ENCODE results near the gene PECR.
"Not testable (repeated sequence)": the region's sequence is repeated elsewhere in the genome, so short reads cannot be mapped to it uniquely, and the experiment has no call there.

Gene PECR

DNA sequence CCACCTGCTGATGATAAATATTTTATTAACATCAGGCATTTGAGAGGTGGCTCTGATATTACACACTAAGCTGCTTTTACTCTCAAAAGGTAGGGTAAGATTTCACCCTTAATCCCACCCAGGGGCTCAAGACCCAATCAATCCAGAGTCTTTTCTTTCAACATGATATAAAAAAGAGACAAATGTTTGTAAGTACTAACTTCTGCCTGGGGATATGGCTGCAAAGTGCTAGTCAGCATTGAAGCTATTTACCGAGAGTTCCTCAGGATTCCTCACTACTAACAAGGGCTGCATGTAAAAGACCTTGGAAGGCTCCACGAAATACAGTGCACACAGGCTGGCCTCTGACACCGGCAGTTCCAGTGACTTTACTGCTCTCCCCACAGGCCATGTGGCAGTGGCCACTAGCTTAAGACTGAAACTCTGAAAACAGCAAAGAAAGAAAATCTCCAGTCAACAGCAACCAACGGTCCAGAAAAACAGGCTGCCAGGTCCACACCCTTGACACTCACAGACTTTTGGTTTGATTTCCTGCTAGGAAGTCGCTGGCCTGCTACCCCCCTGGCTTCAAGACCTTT is 79.4 kb downstream of the PECR start:
- DNase-seq (ENCODE audit: low read depth) = no peak

DNA sequence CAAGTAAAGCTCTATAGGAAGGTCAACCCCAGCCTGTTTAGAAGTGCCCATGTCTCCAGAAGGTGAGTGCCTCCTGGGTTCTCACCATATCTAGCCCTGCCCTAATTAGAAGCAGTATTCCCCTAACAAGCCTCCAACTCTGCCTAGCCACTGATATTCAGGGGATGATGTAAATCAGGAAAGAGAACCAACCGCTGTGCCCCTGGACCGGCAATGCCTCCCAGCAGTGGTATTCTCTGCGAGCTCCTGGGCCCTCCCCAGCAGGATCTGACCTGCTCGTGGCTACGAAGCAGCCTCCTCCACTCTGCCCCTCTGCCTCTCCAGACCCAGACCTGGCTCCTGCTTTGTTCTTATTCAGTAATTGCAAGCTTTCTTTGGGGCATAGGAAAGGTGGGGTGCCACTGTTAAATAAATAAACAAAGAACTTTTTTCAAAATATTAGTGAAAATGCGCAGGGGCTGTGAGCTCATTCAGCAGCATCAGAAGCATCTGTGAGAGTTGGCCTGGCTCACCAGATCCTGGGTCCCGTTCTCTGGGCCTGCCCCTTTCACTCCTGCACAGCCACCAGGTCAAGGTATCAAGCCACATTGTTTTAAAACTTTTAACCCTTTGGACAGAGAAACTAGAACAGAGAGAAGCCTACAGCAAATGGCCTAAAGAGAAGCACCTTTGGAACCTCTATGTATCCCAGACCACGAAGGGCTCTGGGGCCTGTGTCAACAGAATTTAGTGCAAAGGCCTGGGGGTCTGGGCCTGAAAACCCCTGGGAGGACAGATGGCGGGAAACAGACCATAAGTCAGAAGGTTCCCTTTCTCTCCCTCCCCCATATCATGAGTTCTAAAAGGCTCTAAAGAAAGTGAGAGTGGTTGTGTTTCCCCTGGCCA is 80.2 kb downstream of the PECR start:
- no peak for DNase-seq (ENCODE audit: low read depth)

DNA sequence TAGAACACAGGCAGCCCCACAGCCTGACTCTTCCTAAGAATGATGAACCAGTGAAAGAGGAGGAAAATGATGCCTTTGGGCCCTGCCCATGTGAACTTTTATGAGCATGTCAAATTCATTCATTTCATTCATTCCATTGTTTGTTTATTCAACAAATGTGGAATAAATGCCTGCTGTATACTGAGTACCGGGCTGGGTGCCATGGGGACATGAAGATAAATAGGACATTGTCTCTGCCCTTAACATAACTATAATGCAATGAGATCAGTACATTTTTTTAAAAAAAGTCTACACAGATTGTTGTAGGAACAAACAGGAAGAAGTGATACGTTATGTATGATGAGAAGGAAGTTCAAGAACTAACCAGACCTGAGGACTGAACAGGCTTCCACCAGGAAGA is 83.0 kb downstream of the PECR start:
- no peak for DNase-seq (ENCODE audit: low read depth)

DNA sequence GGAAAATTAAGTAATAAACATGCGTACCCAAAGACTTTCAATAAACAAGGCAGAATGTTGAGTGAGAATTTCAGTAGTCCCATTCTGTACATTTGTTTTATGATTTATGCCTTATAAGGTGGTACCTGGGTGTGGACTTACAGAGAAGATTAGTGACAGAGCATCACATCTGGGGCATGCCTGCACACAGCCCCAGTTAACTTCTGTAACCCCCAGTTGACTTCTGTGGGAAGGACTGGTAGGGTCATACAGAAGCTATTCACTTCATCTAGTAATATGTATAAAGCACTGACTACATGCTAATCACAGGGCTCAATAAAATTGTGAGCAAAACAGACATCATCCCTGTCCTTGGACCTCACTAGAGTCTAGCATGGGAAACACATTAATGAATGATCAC is 84.4 kb downstream of the PECR start:
- DNase-seq (ENCODE audit: low read depth) = no peak

DNA sequence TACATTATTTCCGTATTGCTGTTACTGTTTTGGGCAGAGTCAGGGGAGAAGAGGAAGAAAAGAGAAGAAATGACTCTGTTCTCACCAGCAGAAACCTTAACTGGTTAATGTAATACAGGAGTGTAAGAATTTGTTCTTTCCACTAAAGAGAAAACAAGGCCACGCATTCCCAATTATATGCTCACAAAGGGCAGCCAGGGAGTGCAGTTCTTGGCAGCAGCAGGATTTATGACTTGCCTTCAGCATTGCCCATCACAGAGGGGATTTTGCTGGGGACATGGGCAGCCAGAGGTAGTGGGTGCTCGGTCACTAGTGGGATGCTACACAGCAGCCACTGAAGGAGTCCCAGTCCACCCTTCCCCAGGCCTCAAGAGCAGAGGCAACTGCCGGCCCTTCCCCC is 86.7 kb downstream of the PECR start:
- no peak for DNase-seq (ENCODE audit: low read depth)

DNA sequence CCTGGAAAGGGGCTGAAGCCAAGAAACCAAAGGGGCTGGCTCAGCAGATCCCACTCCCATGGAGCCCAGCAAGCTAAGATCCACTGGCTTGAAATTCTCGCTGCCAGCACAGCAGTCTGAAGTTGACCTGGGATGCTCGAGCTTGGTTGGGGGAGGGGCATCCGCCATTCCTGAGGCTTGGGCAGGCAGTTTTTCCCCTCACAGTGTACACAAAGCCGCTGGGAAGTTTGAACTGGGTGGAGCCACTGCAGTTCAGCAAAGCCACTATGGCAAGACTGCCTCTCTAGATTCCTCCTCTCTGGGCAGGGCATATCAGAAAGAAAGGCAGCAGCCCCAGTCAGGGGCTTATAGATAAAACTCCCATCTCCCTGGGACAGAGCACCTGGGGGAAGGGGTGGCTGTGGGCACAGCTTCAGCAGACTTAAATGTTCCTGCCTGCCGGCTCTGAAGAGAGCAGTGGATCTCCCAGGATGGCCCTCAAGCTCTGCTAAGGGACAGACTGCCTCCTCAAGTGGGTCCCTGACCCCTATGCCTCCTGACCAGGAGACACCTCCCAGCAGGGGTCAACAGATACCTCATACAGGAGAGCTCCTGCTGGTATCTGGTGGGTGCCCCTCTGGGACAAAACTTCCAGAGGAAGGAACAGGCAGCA is 92.9 kb downstream of the PECR start:
- DNase-seq (ENCODE audit: low read depth) = not testable (repeated sequence)

Data from T-helper 22 cell (primary cell).